ENCODE results near the gene TYROBP.
"Not testable (repeated sequence)": the region's sequence is repeated elsewhere in the genome, so short reads cannot be mapped to it uniquely, and the experiment has no call there.

Gene TYROBP

GRCh38 chr19:35908010-35908441 is at the start of gene TYROBP:
Gene TYROBP (minus strand): TSS chr19:35908295. CDS start chr19:35908228, 67 bp downstream.
- no peak for DNase-seq (ENCODE audit: low read depth, low spot score)

- DNase-seq (ENCODE audit: low read depth, low spot score) = not testable (repeated sequence)
Observed at GRCh38 chr19:35957411-35957810, 49.3 kb upstream of the TYROBP start.

DNA sequence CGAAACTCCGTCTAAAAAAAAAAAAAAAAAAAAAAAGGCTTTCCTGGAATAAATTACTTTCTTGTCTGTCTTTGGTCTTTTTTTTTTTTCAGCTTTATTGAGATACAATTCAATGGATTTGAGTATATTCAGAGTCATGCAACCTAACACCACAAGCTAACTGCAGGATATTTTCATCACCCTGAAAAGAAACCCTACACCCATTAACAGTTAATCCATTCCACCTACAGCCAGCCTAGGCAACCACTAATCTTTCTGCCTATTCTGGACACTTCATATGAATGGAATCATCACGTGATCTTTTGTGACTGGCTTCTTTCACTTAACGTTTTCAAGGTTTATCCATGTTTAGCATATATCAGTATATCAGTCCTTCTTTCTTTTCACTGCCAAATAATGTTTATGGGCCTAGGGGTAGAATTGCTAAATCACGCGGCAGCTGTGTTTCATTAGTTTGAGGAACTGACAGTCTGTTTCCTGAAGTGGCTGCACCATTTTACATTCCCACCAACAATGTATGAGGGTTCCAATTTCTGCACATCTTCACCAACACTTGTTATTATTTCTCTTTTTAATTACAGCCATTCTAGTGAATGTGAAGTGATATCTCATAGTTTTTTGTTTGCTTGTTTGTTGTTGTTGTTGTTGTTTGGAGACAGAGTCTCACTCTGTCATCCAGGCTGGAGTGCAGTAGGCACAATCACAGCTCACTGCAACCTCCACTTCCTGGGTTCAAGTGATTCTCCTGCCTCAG is 48.0 kb upstream of the TYROBP start:
- no peak for DNase-seq (ENCODE audit: low read depth, low spot score)

- no peak for DNase-seq (ENCODE audit: low read depth, low spot score)
Observed at GRCh38 chr19:35949131-35949530, 41.0 kb upstream of the TYROBP start.

GRCh38 chr19:35946203-35946602 is 38.1 kb upstream of the TYROBP start:
- no peak for DNase-seq (ENCODE audit: low read depth, low spot score)

- DNase-seq (ENCODE audit: low read depth, low spot score) = no peak
Observed at GRCh38 chr19:35945121-35945790, 37.2 kb upstream of the TYROBP start.

DNA sequence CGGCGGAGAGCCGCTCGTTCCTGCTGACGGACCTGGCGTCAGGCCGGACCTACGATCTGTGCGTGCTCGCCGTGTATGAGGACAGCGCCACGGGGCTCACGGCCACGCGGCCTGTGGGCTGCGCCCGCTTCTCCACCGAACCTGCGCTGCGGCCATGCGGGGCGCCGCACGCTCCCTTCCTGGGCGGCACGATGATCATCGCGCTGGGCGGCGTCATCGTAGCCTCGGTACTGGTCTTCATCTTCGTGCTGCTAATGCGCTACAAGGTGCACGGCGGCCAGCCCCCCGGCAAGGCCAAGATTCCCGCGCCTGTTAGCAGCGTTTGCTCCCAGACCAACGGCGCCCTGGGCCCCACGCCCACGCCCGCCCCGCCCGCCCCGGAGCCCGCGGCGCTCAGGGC is 36.5 kb upstream of the TYROBP start:
- no peak for DNase-seq (ENCODE audit: low read depth, low spot score)

DNA sequence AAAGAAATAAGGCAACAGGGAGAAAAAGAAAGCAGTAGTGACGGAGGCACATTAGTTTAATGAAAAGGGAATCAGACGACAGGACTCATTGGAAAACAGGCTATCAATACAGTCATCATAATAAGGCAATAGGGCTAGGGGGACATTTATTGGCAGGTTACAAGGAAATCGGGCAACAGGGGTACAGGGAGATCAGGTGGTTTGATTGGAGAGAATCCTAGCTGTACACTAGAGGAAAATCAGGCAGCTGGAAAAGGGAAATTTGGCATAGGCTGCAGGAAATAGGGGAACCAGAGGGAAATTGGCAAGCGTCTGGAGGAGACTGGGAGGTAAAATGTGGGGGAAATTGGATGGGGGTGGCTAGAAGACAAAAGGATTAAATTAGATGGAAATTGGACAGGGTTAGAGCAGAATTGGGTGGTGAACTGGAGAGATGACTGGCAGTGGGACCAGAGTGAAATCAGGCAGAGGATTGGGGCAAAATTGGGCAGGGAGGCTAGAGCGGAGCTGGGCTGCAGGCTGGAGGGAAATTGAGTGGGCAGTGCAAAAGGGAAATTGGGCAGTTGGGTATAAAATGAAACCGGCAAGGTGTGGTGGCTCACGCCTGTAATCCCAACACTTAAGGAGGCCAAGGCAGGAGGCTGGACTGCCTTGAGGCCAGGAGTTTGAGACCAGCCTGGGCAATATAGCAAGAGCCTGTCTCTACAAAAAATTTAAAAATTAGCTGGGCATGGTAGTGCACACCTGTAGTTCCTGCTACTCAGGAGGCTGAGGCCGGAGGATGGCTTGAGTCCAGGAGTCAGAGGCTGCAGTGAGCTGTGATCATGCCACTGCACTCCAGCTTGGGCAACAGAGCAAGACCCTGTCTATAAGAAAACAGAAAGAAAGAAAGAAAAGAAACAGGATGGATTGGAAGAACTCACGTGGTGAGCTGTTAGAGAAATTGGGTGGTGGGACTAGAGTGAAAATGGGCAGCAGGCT is 35.5 kb upstream of the TYROBP start:
- DNase-seq (ENCODE audit: low read depth, low spot score) = no peak

GRCh38 chr19:35942235-35942634 is 34.1 kb upstream of the TYROBP start:
- DNase-seq (ENCODE audit: low read depth, low spot score) = no peak

DNA sequence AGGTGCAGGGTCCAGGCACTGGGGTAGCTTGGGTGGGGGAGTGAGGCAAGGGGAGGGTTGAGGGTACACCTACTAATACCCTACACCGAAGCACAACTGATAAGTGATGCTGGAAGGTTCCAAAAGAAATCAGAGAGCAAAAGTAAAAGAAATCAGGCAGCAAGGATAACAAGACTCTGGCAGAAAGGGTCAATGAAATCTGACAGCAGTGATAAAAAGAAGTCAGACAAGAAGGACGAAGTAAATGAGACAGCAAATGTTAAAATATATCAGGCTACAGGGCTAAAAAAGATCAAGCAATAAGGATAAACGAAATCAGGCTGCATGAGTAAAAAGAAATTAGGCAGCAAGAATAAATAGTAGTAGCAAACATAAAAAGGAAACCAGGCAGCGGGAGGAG is 32.7 kb upstream of the TYROBP start:
- no peak for DNase-seq (ENCODE audit: low read depth, low spot score)

DNA sequence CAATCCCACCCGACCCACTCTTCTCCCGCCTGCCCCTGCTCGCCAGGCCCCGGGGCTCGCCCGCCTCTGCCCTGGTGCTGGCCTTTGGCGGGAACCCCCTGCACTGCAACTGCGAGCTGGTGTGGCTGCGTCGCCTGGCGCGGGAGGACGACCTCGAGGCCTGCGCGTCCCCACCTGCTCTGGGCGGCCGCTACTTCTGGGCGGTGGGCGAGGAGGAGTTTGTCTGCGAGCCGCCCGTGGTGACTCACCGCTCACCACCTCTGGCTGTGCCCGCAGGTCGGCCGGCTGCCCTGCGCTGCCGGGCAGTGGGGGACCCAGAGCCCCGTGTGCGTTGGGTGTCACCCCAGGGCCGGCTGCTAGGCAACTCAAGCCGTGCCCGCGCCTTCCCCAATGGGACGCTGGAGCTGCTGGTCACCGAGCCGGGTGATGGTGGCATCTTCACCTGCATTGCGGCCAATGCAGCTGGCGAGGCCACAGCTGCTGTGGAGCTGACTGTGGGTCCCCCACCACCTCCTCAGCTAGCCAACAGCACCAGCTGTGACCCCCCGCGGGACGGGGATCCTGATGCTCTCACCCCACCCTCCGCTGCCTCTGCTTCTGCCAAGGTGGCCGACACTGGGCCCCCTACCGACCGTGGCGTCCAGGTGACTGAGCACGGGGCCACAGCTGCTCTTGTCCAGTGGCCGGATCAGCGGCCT is 32.1 kb upstream of the TYROBP start:
- DNase-seq (ENCODE audit: low read depth, low spot score) = no peak

DNA sequence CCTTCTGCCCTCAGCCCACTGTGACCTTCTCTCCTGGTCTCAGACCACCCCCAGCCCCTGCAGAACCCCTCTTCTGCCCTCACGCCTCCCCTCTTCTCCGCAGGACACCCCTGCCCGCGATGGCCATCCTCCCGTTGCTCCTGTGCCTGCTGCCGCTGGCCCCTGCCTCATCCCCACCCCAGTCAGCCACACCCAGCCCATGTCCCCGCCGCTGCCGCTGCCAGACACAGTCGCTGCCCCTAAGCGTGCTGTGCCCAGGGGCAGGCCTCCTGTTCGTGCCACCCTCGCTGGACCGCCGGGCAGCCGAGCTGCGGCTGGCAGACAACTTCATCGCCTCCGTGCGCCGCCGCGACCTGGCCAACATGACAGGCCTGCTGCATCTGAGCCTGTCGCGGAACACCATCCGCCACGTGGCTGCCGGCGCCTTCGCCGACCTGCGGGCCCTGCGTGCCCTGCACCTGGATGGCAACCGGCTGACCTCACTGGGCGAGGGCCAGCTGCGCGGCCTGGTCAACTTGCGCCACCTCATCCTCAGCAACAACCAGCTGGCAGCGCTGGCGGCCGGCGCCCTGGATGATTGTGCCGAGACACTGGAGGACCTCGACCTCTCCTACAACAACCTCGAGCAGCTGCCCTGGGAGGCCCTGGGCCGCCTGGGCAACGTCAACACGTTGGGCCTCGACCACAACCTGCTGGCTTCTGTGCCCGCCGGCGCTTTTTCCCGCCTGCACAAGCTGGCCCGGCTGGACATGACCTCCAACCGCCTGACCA is 31.4 kb upstream of the TYROBP start:
- DNase-seq (ENCODE audit: low read depth, low spot score) = no peak

GRCh38 chr19:35938282-35939224 is 30.5 kb upstream of the TYROBP start:
- no peak for DNase-seq (ENCODE audit: low read depth, low spot score)

- no peak for DNase-seq (ENCODE audit: low read depth, low spot score)
Observed at GRCh38 chr19:35937345-35938281, 29.5 kb upstream of the TYROBP start.

GRCh38 chr19:35936738-35937268 is 28.7 kb upstream of the TYROBP start:
- DNase-seq (ENCODE audit: low read depth, low spot score) = no peak

GRCh38 chr19:35935911-35936737 is 28.0 kb upstream of the TYROBP start, which contains the start of gene LRFN3:
Gene LRFN3 (plus strand): TSS chr19:35936374. CDS start chr19:35939426, 3,052 bp downstream.
- DNase-seq (ENCODE audit: low read depth, low spot score) = no peak

Measured in brain pericyte (primary cell).